AG10803 (cell line): ENCODE results near the gene DPP3.
"Not testable (repeated sequence)": the region's sequence is repeated elsewhere in the genome, so short reads cannot be mapped to it uniquely, and the experiment has no call there.

ENCODE experiments used
- DNase-seq: peaks from one replicate; pipeline ENCODE4 v3.0.0; 2010; ENCODE audit warnings: low read depth
- H3K4me3 ChIP-seq: 2 replicates; pipeline ENCODE4 v1.5.1; 2011; ENCODE audit warnings: mild to moderate bottlenecking, low read length, control low read depth
- TF ChIP-seq, protein P1 (sequence below): conservative IDR thresholded peaks from 2 replicates; pipeline ENCODE4 v1.5.1; 2011; ENCODE audit warnings: mild to moderate bottlenecking, low read length, control low read depth, inconsistent platforms

DPP3 gene

GRCh38 chr11:66539870-66540213 lies 59.6 kb downstream of the DPP3 start:
- TF ChIP-seq, protein P1, sequence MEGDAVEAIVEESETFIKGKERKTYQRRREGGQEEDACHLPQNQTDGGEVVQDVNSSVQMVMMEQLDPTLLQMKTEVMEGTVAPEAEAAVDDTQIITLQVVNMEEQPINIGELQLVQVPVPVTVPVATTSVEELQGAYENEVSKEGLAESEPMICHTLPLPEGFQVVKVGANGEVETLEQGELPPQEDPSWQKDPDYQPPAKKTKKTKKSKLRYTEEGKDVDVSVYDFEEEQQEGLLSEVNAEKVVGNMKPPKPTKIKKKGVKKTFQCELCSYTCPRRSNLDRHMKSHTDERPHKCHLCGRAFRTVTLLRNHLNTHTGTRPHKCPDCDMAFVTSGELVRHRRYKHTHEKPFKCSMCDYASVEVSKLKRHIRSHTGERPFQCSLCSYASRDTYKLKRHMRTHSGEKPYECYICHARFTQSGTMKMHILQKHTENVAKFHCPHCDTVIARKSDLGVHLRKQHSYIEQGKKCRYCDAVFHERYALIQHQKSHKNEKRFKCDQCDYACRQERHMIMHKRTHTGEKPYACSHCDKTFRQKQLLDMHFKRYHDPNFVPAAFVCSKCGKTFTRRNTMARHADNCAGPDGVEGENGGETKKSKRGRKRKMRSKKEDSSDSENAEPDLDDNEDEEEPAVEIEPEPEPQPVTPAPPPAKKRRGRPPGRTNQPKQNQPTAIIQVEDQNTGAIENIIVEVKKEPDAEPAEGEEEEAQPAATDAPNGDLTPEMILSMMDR: no peak
- H3K4me3 ChIP-seq: no peak overlapping the region
- no peak for DNase-seq

- not testable (repeated sequence) for DNase-seq
Measured at GRCh38 chr11:66540598-66540997, 60.4 kb downstream of the DPP3 start.

GRCh38 chr11:66541892-66542291 lies 61.7 kb downstream of the DPP3 start:
- DNase-seq: no peak
- no peak overlapping the region for H3K4me3 ChIP-seq
- TF ChIP-seq, protein P1: no peak

More at GRCh38 chr11:66540598-66540997, 60.4 kb downstream of the DPP3 start:
- H3K4me3 ChIP-seq: not testable (repeated sequence)

- H3K4me3 ChIP-seq: no peak overlapping the region
- TF ChIP-seq, protein P1: no peak
- DNase-seq: peak; percentile 32
Measured at GRCh38 chr11:66542362-66542761, 62.1 kb downstream of the DPP3 start.

DNA sequence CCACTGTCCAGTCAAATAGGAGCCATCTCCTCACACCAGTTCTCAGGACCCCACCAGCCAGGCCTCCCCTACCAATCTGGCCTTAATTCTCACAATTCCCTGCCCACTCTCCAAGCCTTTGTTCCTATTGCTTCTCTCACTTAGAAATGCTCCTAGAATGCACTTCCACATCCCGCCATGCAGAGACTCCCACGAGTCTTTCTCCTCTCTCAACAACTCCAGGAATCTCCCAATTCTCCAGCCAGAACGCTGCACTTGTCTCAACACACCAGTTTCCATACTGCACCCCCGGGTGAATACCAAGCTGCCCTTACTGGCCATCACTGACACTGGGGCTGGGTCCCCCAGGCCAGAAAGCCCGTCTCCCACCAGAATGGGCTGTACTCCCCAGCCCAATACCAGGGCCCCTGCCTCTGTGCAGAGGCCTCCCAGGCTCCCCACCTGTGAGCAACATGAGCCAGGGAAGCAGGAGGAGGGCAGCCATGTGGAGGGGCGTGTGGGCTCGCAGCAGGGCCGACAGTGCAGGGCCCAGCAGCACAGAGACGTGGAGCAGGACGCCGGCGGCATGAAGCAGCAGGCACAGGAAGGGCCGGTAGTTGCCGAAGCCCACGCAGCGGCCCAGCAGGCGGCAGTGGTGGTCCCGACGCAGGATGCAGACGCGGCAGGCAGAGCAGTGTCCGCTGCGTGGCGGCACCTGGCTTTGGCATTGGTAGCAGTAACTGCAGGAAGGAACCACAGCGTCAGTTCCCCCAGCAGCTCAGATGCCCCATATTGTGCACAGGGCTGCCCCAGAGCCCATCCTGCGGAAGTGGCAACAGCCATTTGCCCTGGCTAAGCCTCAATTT lies 63.3 kb downstream of the DPP3 start:
- no peak for DNase-seq
- H3K4me3 ChIP-seq: no peak overlapping the region
- TF ChIP-seq, protein P1: peak; percentile 28

DNA sequence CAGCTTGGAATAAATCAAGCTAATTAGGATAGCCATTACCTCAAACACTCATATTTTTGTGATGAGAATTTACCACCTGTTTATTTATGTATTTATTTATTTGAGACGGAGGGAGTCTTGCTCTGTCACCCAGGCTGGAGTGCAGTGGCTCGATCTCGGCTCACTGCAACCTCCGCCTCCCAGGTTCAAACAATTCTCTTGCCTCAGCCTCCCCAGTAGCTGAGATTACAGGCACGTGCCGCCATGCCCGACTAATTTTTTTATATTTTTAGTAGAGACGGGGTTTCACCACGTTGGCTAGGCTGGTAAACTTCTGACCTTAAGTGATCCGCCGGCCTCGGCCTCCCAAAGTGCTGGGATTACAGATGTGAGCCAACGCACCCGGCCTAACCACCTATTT lies 64.7 kb downstream of the DPP3 start:
- not testable (repeated sequence) for DNase-seq
- H3K4me3 ChIP-seq: peak overlapping the region; percentile 74

- TF ChIP-seq, protein P1: no peak
- H3K4me3 ChIP-seq: peak within 1 kb of the TSS; percentile 74
- DNase-seq: peak; percentile 97
Measured at GRCh38 chr11:66545701-66546367, 65.6 kb downstream of the DPP3 start, which contains the start of gene ZDHHC24. Gene ZDHHC24, minus strand, starts transcription at chr11:66546048. Its CDS starts 45 bp downstream, at chr11:66546003.

DNA sequence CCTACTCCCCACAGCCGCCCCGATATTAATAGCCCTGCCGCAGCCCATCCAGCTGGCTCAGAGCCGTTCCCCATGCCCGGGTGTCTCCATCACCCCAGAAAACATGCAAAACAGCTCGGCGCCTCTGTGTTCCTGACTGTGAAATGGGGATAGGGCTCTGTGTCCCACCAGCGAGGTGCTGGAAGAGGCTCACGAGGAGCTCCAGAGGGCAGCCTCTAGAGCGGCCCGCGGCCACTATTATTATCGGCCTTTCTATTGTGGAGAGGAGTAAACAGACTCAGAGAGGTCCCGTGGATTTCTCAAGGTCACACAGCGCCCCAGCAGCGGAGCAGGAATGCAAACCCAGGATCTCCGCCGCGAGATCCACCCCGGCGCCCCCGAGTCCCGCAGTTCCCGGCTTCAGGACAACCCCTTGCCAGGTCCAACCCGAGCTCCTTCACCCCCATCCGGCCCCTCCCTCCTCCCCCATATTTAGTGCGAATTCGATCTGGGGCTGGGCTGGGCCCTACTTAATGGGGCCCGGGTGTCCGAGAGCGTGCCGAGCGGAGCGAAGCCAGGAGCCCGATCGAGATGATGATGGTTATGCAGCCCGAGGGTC lies 66.2 kb downstream of the DPP3 start, which contains the start of gene ACTN3:
ACTN3 (plus strand) TSS at position 536 of the 598 bp plus-strand sequence; CDS start at position 571, 35 bp downstream.
- peak within 1 kb of the TSS; percentile 74 for H3K4me3 ChIP-seq
- TF ChIP-seq, protein P1: no peak
- no peak for DNase-seq
